Keratinocyte (primary cell): Measurements from ENCODE around the gene MLLT3.

Source experiments
- CTCF ChIP-seq, 3 experiments: IDR thresholded peaks in 1 of 3; conservative IDR thresholded peaks in 1 of 3; optimal IDR thresholded peaks in 1 of 3; 2 replicates in 2 of 3; 3 replicates in 1 of 3; pipeline versions ENCODE3 to v1.5.1; 2011; ENCODE audit warnings: low read length in 3 of 3, mild to moderate bottlenecking in 3 of 3, moderate library complexity in 2 of 3, control low read depth in 1 of 3, inconsistent platforms in 1 of 3; ENCODE audit not compliant: insufficient read depth in 2 of 3; ENCODE audit errors: extremely low read depth in 1 of 3
- EZH2 ChIP-seq: IDR thresholded peaks from one replicate; pipeline ENCODE4 v1.6.1; 2012; ENCODE audit warnings: inconsistent platforms, mild to moderate bottlenecking, low read length, moderate library complexity

- TF ChIP-seq CTCF (optimal IDR thresholded peaks at IDR 0.05 in 1 of 3, IDR thresholded peaks at IDR 0.05 in 1 of 3, conservative IDR thresholded peaks at IDR 0.05 in 1 of 3; ENCODE audit: extremely low read depth in 1 of 3, insufficient read depth in 2 of 3, low read length in 3 of 3) (peak; percentile 42 to 62 (median 59)), EZH2 (no peak)
Observed at GRCh38 chr9:20524776-20525175, 97.5 kb downstream of the MLLT3 start.
